ENCODE results near the gene RPS16. TPM values are rescaled to one million over a fixed set of nuclear protein-coding genes. Genes with fewer than 3 reads are reported as not detected.

RPS16 gene
- total and polyA plus RNA-seq, 9 of the 15 experiments (the other 6 are each of a cell fraction or from before 2014, with no cell fraction given): 82.6 to 3,671 (median 2,204) TPM

DNA sequence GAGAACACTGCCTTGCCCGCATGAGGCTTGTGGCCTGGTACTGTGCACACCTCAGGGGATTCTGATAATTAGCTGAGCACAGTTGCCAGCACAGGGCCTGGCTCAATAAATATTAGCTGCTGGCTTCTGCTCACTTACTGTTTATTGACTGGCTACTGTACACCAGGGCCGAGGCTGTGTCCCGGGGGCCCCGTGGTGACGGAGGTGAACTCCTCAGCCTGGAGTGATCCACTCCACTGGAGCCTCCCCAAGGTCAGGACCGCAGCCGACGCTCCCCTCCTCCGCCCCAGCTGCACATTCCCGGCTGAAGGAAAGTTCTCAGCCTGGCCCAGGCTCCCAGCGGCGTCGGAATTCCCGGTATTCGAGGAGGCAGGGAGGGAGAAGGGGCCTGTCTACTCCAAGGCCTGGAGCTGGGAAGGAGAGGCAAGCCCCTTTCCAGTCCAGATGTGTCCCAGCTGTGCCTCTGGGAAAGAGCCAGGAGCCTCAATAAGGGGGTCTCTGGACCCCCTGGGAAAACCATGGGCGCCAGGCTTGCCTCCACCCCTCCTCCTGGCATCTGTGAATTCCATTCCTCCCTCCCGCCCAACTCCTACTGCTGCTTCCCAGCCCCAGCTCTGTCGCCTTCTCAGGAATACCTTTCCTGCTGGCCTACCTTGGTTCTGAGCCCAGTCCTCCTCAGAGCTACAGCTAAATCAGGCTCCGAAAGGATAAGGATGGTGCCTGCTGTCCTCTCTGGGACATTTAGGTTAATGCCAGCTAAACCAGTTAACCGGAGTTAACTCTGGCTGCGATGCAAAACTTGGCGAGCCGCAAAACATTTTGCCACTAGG lies 7.3 kb downstream of the RPS16 start:
- H2AFZ ChIP-seq (ENCODE audit: low read depth, low read length): no peak overlapping the region
- intact Hi-C loops (cut with micrococcal nuclease) (no loop called here), in situ Hi-C loops (cut with MboI) (no loop called here)
- no peaks in the 10 kb centered on the region for H3K27me3 ChIP-seq (ENCODE audit: control insufficient read depth in 2 of 2, insufficient read depth in 2 of 2, low read length in 2 of 2)
- H3K9ac ChIP-seq (ENCODE audit: insufficient read depth in 1 of 2, low read depth in 2 of 2, low read length in 2 of 2): peak overlapping the region in 1 of 2 experiments; percentile 51; a peak in 2 of 4 replicates
- peaks cover 15 to 30% of the 10 kb centered on the region in 2 experiments for H3K4me1 ChIP-seq (replicated peaks in 1 of 2; ENCODE audit: control insufficient read depth in 2 of 2, insufficient read depth in 2 of 2, low read length in 2 of 2)
- ChIA-PET POLR2A (interaction anchor here (0.6 to 9.1 kb wide), 4 partner anchors 5 to 68 kb away, joined by 3 to 141 read pairs (median 5); partner anchors contain the start of gene RPS16), CTCF (ENCODE audit: low intra/inter-chr PET ratio) (no interaction called here)
- BruUV-seq (replicated peaks): no TSS peak
- ATAC-seq: no peak
- H3K4me3 ChIP-seq: no peak overlapping the region
- no peak for FAIRE-seq
- no peaks in the 10 kb centered on the region for H3K9me1 ChIP-seq (ENCODE audit: control insufficient read depth, insufficient read depth, low read length)
- H3K36me3 ChIP-seq (ENCODE audit: control insufficient read depth, insufficient read depth, low read length): peaks cover 27% of the 10 kb centered on the region
- H3K79me2 ChIP-seq (ENCODE audit: control insufficient read depth, insufficient read depth, low read length): peaks cover 9% of the 10 kb centered on the region
- 68% methylated on average over 21 of the region's 23 CpGs for WGBS (ENCODE audit: insufficient coverage, low coverage, missing lambda C conversion rate)
- DNase-seq (ENCODE audit: extremely low read depth in 1 of 4, low spot score in 3 of 4): no peak
- H4K20me1 ChIP-seq (replicated peaks; ENCODE audit: control insufficient read depth, insufficient read depth, low read length): peaks cover 8% of the 10 kb centered on the region; the same call in 1 of the 2 replicates
- TF ChIP-seq, protein P1, sequence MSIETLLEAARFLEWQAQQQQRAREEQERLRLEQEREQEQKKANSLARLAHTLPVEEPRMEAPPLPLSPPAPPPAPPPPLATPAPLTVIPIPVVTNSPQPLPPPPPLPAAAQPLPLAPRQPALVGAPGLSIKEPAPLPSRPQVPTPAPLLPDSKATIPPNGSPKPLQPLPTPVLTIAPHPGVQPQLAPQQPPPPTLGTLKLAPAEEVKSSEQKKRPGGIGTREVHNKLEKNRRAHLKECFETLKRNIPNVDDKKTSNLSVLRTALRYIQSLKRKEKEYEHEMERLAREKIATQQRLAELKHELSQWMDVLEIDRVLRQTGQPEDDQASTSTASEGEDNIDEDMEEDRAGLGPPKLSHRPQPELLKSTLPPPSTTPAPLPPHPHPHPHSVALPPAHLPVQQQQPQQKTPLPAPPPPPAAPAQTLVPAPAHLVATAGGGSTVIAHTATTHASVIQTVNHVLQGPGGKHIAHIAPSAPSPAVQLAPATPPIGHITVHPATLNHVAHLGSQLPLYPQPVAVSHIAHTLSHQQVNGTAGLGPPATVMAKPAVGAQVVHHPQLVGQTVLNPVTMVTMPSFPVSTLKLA (conservative IDR thresholded peaks at IDR 0.05): no peak
- peak; percentile 58 for TF ChIP-seq POLR2G (IDR thresholded peaks at IDR 0.05; ENCODE audit: low read depth, low read length)
- H3K4me2 ChIP-seq (ENCODE audit: insufficient read depth, low read length): no peak overlapping the region
- H3K9me3 ChIP-seq (replicated peaks; ENCODE audit: control insufficient read depth, insufficient read depth, low read depth, low read length): no peaks in the 10 kb centered on the region
- no peak overlapping the region for H3K27ac ChIP-seq (ENCODE audit: extremely low read depth, low read depth, low read length)

Data from K562 (cell line).